ENCODE results near the gene KIF2C.
"Not testable (repeated sequence)": the region's sequence is repeated elsewhere in the genome, so short reads cannot be mapped to it uniquely, and the experiment has no call there.

KIF2C gene

DNA sequence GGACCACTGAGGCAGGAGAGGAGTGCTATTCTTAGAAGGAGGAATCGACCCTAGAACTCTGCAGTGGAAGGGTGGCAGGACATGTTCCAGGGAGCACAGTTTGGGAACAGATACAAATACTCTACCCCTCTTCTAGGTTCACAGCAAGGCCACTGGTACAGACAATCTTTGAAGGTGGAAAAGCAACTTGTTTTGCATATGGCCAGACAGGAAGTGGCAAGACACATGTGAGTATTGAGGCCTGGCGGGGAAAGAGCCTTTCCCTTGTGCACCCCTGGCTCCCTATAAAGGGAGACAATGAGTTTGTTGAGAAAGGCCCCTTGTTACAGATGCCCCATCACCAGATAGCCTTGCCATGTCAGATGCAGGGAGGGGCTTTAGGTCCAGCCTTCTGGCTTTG is 17.8 kb downstream of the KIF2C start:
- H3K27me3 ChIP-seq (ENCODE audit: control insufficient read depth, insufficient read depth, low read length), result no peaks in the 10 kb centered on the region
- H2AFZ ChIP-seq, result no peak overlapping the region
- H3K9me3 ChIP-seq (ENCODE audit: control insufficient read depth, low read length), result no peaks in the 10 kb centered on the region
- no peak overlapping the region for H3K9ac ChIP-seq
- no peak overlapping the region for H3K4me2 ChIP-seq (ENCODE audit: low read length)
- no peak overlapping the region for H3K27ac ChIP-seq
- TF ChIP-seq, protein P1, sequence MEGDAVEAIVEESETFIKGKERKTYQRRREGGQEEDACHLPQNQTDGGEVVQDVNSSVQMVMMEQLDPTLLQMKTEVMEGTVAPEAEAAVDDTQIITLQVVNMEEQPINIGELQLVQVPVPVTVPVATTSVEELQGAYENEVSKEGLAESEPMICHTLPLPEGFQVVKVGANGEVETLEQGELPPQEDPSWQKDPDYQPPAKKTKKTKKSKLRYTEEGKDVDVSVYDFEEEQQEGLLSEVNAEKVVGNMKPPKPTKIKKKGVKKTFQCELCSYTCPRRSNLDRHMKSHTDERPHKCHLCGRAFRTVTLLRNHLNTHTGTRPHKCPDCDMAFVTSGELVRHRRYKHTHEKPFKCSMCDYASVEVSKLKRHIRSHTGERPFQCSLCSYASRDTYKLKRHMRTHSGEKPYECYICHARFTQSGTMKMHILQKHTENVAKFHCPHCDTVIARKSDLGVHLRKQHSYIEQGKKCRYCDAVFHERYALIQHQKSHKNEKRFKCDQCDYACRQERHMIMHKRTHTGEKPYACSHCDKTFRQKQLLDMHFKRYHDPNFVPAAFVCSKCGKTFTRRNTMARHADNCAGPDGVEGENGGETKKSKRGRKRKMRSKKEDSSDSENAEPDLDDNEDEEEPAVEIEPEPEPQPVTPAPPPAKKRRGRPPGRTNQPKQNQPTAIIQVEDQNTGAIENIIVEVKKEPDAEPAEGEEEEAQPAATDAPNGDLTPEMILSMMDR (IDR thresholded peaks at IDR 0.05), result no peak
- no peak overlapping the region for H3K4me3 ChIP-seq (ENCODE audit: low read depth, low read length)
- H3K4me1 ChIP-seq, result no peaks in the 10 kb centered on the region
- H3K36me3 ChIP-seq (ENCODE audit: control insufficient read depth, insufficient read depth, low read length), result no peaks in the 10 kb centered on the region
- no peaks in the 10 kb centered on the region for H3K79me2 ChIP-seq

DNA sequence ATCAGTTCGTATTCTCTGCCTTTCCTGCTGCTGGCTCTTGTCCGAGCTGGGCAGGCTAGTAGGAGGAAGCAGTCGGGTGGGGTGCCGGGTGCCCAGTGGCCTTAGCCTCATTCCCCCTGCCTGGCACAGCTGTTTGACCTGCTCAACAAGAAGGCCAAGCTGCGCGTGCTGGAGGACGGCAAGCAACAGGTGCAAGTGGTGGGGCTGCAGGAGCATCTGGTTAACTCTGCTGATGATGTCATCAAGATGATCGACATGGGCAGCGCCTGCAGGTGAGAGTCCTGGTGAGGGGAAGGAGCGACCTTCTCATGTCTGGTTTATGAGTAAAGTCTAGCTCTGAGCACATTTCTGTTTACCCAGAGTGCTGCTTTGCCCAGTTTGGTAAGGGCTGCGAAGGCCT is 19.4 kb downstream of the KIF2C start:
- no peaks in the 10 kb centered on the region for H3K27me3 ChIP-seq (ENCODE audit: control insufficient read depth, insufficient read depth, low read length)
- H2AFZ ChIP-seq, result no peak overlapping the region
- H3K36me3 ChIP-seq (ENCODE audit: control insufficient read depth, insufficient read depth, low read length), result no peaks in the 10 kb centered on the region
- H3K27ac ChIP-seq, result no peak overlapping the region
- no peaks in the 10 kb centered on the region for H3K79me2 ChIP-seq
- no peaks in the 10 kb centered on the region for H3K9me3 ChIP-seq (ENCODE audit: control insufficient read depth, low read length)
- H3K4me2 ChIP-seq (ENCODE audit: low read length), result no peak overlapping the region
- H3K4me3 ChIP-seq (ENCODE audit: low read depth, low read length), result no peak overlapping the region
- TF ChIP-seq, protein P1 (IDR thresholded peaks at IDR 0.05), result no peak
- no peak overlapping the region for H3K9ac ChIP-seq
- no peaks in the 10 kb centered on the region for H3K4me1 ChIP-seq

DNA sequence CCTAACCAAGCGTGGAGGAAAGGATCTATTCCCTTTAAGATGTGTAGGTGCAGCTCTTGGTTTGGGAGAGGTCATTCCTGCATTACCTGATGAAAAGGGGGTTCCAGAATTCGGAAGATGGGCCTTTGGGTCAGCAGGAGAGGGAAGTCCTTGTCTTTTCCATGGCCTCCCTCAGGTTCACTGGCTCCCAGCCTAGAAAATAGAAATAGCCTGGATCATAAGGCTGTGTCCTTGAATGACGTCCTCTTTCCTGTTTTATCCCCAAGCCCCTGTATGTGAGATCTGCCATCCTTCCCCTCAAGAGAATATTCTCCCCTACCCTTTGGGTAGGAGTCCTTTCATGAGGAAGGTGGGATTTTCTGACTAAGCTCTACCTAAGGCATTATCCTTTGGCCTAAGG is 21.2 kb downstream of the KIF2C start:
- no peak overlapping the region for H3K4me2 ChIP-seq (ENCODE audit: low read length)

DNA sequence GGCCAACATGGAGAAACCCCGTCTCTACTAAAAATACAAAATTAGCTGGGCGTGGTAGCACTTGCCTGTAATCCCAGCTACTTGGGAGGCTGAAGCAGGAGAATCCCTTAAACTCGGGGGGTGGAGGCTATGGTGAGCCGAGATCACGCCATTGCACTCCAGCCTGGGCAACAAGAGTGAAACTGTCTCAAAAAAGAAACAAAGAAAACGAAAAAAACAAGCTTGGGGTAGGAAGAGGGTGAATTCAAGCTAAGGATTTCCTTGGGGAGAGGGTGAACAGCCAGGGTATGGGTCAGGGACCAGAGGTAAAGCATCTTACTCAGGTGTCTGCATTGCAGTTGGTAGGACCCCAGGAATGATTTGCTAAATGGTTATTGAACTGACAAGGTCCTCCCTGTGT is 26.8 kb downstream of the KIF2C start:
- H2AFZ ChIP-seq; H3K9ac ChIP-seq; H3K36me3 ChIP-seq (ENCODE audit: control insufficient read depth, insufficient read depth, low read length): not testable (repeated sequence)

More for the DNA sequence above, 21.2 kb downstream of the KIF2C start:
- no peaks in the 10 kb centered on the region for H3K36me3 ChIP-seq (ENCODE audit: control insufficient read depth, insufficient read depth, low read length)
- no peak overlapping the region for H3K9ac ChIP-seq
- TF ChIP-seq, protein P1 (IDR thresholded peaks at IDR 0.05), result no peak
- H3K4me1 ChIP-seq, result no peaks in the 10 kb centered on the region
- no peaks in the 10 kb centered on the region for H3K9me3 ChIP-seq (ENCODE audit: control insufficient read depth, low read length)
- no peaks in the 10 kb centered on the region for H3K79me2 ChIP-seq
- no peak overlapping the region for H3K27ac ChIP-seq
- H3K27me3 ChIP-seq (ENCODE audit: control insufficient read depth, insufficient read depth, low read length), result no peaks in the 10 kb centered on the region
- H3K4me3 ChIP-seq (ENCODE audit: low read depth, low read length), result no peak overlapping the region
- H2AFZ ChIP-seq, result no peak overlapping the region

DNA sequence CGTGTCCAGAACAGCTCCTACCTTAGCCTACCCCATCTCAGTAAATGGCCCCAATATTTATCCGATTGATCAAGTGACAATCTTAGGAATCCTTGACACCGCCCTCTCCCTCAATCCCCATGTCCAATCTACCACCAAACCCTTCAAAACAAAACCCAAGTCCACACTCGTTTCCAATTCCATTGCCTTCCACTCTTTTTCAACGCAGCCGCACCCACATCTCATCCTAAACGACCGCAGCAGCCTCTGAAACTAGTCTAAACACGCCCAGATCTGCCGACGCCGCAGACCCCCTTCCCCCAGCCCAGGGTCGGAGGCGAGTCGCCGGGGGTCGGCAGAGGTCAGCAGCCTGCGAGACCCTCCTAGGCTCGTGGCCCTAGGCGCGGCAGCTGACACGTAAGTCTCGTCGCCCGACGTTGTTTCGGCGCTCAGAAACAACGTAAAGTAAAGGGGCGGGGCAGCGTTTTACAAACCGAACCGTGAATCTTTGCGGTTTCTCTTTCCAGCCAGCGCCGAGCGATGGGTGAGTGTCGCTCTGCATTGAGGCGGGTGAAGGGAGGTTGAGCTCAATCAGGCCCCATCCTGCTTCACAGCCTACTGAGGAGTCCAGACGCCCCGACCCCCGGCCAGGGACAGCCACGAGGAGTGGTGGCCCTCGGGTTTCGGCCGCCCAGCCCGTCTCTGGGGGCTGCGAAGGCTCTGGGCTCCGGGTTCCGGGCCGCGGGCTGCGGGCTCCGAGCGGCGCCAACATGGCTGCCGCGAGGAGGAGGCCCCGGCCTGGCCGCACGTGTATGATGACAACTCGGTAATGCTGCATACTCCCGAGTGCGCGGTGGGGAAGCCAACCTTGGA is 35.7 kb downstream of the KIF2C start, which contains the start of gene RPS8:
Gene RPS8 (plus strand): TSS at position 463 of the 852 bp plus-strand sequence. CDS start 57 bp downstream, at position 520.
- H2AFZ ChIP-seq, result peak within 1 kb of the TSS; percentile 96
- TF ChIP-seq, protein P1 (IDR thresholded peaks at IDR 0.05), result no peak
- peak within 1 kb of the TSS; percentile 91 for H3K27ac ChIP-seq
- H3K9ac ChIP-seq, result peak within 1 kb of the TSS; percentile 76
- no peaks in the 10 kb centered on the region for H3K79me2 ChIP-seq
- peak within 1 kb of the TSS; percentile 95 for H3K4me2 ChIP-seq (ENCODE audit: low read length)
- peak within 1 kb of the TSS; percentile 95 for H3K4me3 ChIP-seq (ENCODE audit: low read depth, low read length)
- no peaks in the 10 kb centered on the region for H3K27me3 ChIP-seq (ENCODE audit: control insufficient read depth, insufficient read depth, low read length)
- H3K9me3 ChIP-seq (ENCODE audit: control insufficient read depth, low read length), result no peaks in the 10 kb centered on the region
- no peaks in the 10 kb centered on the region for H3K4me1 ChIP-seq
- no peaks in the 10 kb centered on the region for H3K36me3 ChIP-seq (ENCODE audit: control insufficient read depth, insufficient read depth, low read length)

More for the DNA sequence above, 26.8 kb downstream of the KIF2C start:
- H3K4me2 ChIP-seq (ENCODE audit: low read length); H3K4me1 ChIP-seq; H3K27me3 ChIP-seq (ENCODE audit: control insufficient read depth, insufficient read depth, low read length); H3K79me2 ChIP-seq; H3K4me3 ChIP-seq (ENCODE audit: low read depth, low read length); H3K27ac ChIP-seq; H3K9me3 ChIP-seq (ENCODE audit: control insufficient read depth, low read length): not testable (repeated sequence)

Measured in parathyroid adenoma (tissue), 2 donors.